Upper lobe of left lung (tissue), 6 donors: ENCODE measurements around the gene MRPL52. TPM values are rescaled to one million over a fixed set of nuclear protein-coding genes. Genes with fewer than 3 reads are reported as not detected.

Source experiments
- ATAC-seq, 2 donors: fragments of 200-7000 bp; cut with Tn5 transposase; one replicate each; pipeline ENCODE4 v1.9.1; 2022; ENCODE audit warnings: mild to moderate bottlenecking in 2 of 2, moderate library complexity in 2 of 2; ENCODE audit not compliant: low FRiP score in 2 of 2
- DNase-seq, 2 donors: peaks; one replicate each; pipeline ENCODE4 v3.0.0-alpha.2; 2019 to 2020
- H3K27ac ChIP-seq, 4 donors: fragments of 200-600 bp; sonication (generic); one replicate each; pipeline ENCODE4 v1.5.1; 2016 to 2019
- H3K27me3 ChIP-seq, 4 donors: fragments of 200-600 bp; sonication (generic); one replicate each; pipeline ENCODE4 v1.5.1; 2017 to 2019
- H3K36me3 ChIP-seq, 4 donors: fragments of 200-600 bp; sonication (generic); one replicate each; pipeline ENCODE4 v1.5.1; 2016 to 2019
- H3K4me1 ChIP-seq, 4 donors: fragments of 200-600 bp; sonication (generic); one replicate each; pipeline ENCODE4 v1.5.1; 2018 to 2019
- H3K4me3 ChIP-seq, 4 donors: fragments of 200-600 bp; sonication (generic); one replicate each; pipeline ENCODE4 v1.5.1; 2017 to 2019; ENCODE audit warnings: mild to moderate bottlenecking in 2 of 4, moderate library complexity in 1 of 4
- H3K9me3 ChIP-seq, 4 donors: fragments of 200-600 bp; sonication (generic); one replicate each; pipeline ENCODE4 v1.5.1; 2018 to 2019
- CTCF ChIP-seq, 6 experiments: fragments of 450-650 bp in 4 of 6; fragments of 200-600 bp in 2 of 6; sonication (generic) in 2 of 6; IDR thresholded peaks; one replicate each; pipeline ENCODE4 v1.5.1; 2016 to 2019; ENCODE audit warnings: antibody characterized with exemption in 6 of 6
- EP300 ChIP-seq, 4 donors: sonication (generic); formaldehyde crosslinking; IDR thresholded peaks; one replicate each; pipeline ENCODE4 v1.5.1; 2017; ENCODE audit warnings: antibody characterized with exemption in 4 of 4, control low read depth in 2 of 4
- POLR2A ChIP-seq, 4 donors: fragments of 450-650 bp; IDR thresholded peaks; one replicate each; pipeline ENCODE4 v1.5.1; 2016 to 2017; ENCODE audit warnings: antibody characterized with exemption in 4 of 4, mild to moderate bottlenecking in 2 of 4
- POLR2AphosphoS5 ChIP-seq, 2 donors: sonication (generic); formaldehyde crosslinking; IDR thresholded peaks; one replicate each; pipeline ENCODE4 v1.5.1; 2017; ENCODE audit warnings: antibody characterized with exemption in 2 of 2
- WGBS, 2 donors: methylation state at CpG; one replicate each; pipeline ENCODE4 v1.1.5; 2017 to 2018; 5-methylcytosine and 5-hydroxymethylcytosine counted together
- total RNA-seq, 6 donors: library from RNA; depleted of rRNA in 4 of 6; stranded (reverse); fragments of >200 nt in 4 of 6; gene quantifications; one replicate each; pipeline versions ENCODE4 v1.1.0 to v1.2.1, GENCODE V29; 2016 to 2021
- donor health status: DM: no; HTN: no; CAD: no; lungs with moderate emphysema.
- donor health status: DM: no; HTN: yes; CAD: no; lungs with severe emphysema.

MRPL52 gene
- total RNA-seq, 6 donors from 2014 or later, result 9.4 to 88.2 (median 34.1) TPM

DNA sequence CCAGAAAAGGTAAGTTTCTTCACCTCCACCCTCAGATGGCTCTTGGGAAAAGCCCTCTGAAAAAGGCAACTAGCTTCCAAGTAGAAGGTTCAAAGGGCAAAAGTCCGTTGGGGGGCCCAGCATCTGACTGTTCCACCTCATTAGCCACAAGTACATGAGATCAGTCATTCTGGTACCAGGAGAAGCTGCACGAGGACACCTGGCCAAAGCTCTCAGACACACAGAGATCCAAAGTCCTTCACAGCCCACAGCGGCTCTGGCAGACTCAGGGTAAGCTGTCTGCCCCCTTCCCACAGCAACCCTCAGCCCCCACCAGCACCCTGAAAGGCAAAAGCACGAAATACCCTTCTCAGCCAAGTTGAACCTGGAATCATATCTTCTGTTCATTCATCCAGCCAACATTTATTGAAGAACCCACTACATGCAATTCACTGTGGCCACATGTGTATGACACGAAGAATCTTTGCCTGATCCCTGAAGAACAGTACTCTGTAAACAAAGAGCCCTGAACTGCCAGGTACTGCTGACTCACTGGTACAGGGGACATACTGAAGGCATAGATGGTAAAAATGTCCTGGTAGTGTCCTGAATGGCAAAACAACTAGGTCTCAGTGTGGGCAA is 33.5 kb upstream of the MRPL52 start:
- Histone ChIP-seq H3K27ac (no peak overlapping the region), H3K4me1 (peaks cover 0 to 8% (median 3%) of the 10 kb centered on the region in 4 donors), H3K36me3 (no peaks in the 10 kb centered on the region), H3K27me3 (no peaks in the 10 kb centered on the region), H3K9me3 (no peaks in the 10 kb centered on the region), H3K4me3 (no peak overlapping the region)
- no peak for DNase-seq
- ATAC-seq, result no peak
- WGBS, 2 donors, result 75 to 78% methylated on average over 5 of the region's 5 CpGs
- no peak for TF ChIP-seq CTCF (IDR thresholded peaks at IDR 0.05)

- no peaks in the 10 kb centered on the region for H3K36me3 ChIP-seq
- H3K27me3 ChIP-seq, result no peaks in the 10 kb centered on the region
- H3K9me3 ChIP-seq, result no peaks in the 10 kb centered on the region
- H3K27ac ChIP-seq, result no peak overlapping the region
- peaks cover 0 to 8% (median 3%) of the 10 kb centered on the region in 4 donors for H3K4me1 ChIP-seq
- no peak overlapping the region for H3K4me3 ChIP-seq
- WGBS, 2 donors, result 49 to 66% methylated on average over 5 of the region's 5 CpGs
- DNase-seq, result no peak
- no peak for ATAC-seq
- TF ChIP-seq EP300 (IDR thresholded peaks at IDR 0.05), result no peak
- no peak for TF ChIP-seq CTCF (IDR thresholded peaks at IDR 0.05)
- TF ChIP-seq POLR2AphosphoS5 (IDR thresholded peaks at IDR 0.05), result no peak
- TF ChIP-seq POLR2A (IDR thresholded peaks at IDR 0.05), result no peak
Observed at GRCh38 chr14:22797017-22797917, 32.4 kb upstream of the MRPL52 start.

- Histone ChIP-seq H3K36me3 (no peaks in the 10 kb centered on the region), H3K4me3 (no peak overlapping the region), H3K27me3 (no peaks in the 10 kb centered on the region), H3K9me3 (no peaks in the 10 kb centered on the region), H3K27ac (peak overlapping the region in 1 of 4 donors; percentile 16), H3K4me1 (peaks cover 0 to 9% (median 3%) of the 10 kb centered on the region in 4 donors)
- 36 to 57% methylated on average over 2 of the region's 2 CpGs for WGBS, 2 donors
- TF ChIP-seq POLR2A (IDR thresholded peaks at IDR 0.05) (no peak), EP300 (IDR thresholded peaks at IDR 0.05) (no peak), POLR2AphosphoS5 (IDR thresholded peaks at IDR 0.05) (no peak), CTCF (IDR thresholded peaks at IDR 0.05) (no peak)
- no peak for DNase-seq
- ATAC-seq, result peak in 1 of 2 donors; percentile 56
Observed at GRCh38 chr14:22798528-22798927, 31.2 kb upstream of the MRPL52 start.

DNA sequence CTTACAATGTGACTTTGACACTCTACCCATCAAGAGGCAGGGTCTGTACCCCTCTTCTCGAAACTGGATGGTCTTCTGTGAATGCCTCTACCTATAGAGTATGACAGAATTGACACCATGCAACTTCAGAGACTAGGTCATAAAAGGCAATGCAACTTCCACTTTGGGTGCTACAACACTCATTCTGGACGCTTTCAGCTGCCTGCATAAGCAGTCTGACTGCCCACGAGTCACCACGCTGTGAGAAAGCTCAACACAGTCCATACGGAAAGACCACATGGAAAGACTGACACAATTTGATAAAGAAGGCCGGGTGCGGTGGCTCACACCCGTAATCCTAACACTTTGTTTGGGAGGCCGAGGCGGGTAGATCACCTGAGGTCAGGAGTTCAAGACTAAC is 29.3 kb upstream of the MRPL52 start:
- ATAC-seq (peak in 1 of 2 donors; percentile 35), DNase-seq (no peak)
- Histone ChIP-seq H3K9me3 (no peaks in the 10 kb centered on the region), H3K36me3 (no peaks in the 10 kb centered on the region), H3K4me3 (no peak overlapping the region), H3K27me3 (no peaks in the 10 kb centered on the region), H3K4me1 (peaks cover 0 to 12% (median 3%) of the 10 kb centered on the region in 4 donors), H3K27ac (no peak overlapping the region)
- 81 to 83% methylated on average over 10 of the region's 10 CpGs for WGBS, 2 donors
- TF ChIP-seq POLR2A (IDR thresholded peaks at IDR 0.05), result no peak
- TF ChIP-seq EP300 (IDR thresholded peaks at IDR 0.05), result no peak
- no peak for TF ChIP-seq CTCF (IDR thresholded peaks at IDR 0.05)
- no peak for TF ChIP-seq POLR2AphosphoS5 (IDR thresholded peaks at IDR 0.05)
